IgD-negative memory B cell (primary cell): ENCODE measurements around the gene E2F1. TPM values are rescaled to one million over a fixed set of nuclear protein-coding genes. Genes with fewer than 3 reads are reported as not detected.
"Not testable (repeated sequence)": the region's sequence is repeated elsewhere in the genome, so short reads cannot be mapped to it uniquely, and the experiment has no call there.

Experiments used
- H3K27ac Mint-ChIP-seq, 3 donors: one replicate each; pipeline ENCODE4 v1.8.0; 2020 to 2022; ENCODE audit warnings: mild to moderate bottlenecking in 3 of 3, mixed read lengths in 3 of 3, moderate library complexity in 1 of 3
- H3K27me3 Mint-ChIP-seq: one replicate; pipeline ENCODE4 v1.8.0; 2021; ENCODE audit warnings: mixed read lengths
- H3K36me3 Mint-ChIP-seq: one replicate; pipeline ENCODE4 v1.8.0; 2020; ENCODE audit warnings: mild to moderate bottlenecking, mixed read lengths
- H3K4me1 Mint-ChIP-seq, 3 donors: one replicate each; pipeline ENCODE4 v1.8.0; 2020 to 2022; ENCODE audit warnings: mixed read lengths in 3 of 3, mild to moderate bottlenecking in 1 of 3
- H3K4me3 Mint-ChIP-seq, 4 donors: one replicate each; pipeline ENCODE4 v1.8.0; 2020 to 2022; ENCODE audit warnings: mild to moderate bottlenecking in 4 of 4, mixed read lengths in 4 of 4, moderate library complexity in 3 of 4
- H3K9me3 Mint-ChIP-seq, 3 donors: one replicate each; pipeline ENCODE4 v1.8.0; 2020 to 2021; ENCODE audit warnings: mixed read lengths in 3 of 3, mild to moderate bottlenecking in 1 of 3
- polyA plus RNA-seq: library from polyadenylated mRNA; unstranded; fragments of 300-500 nt; fragmentation: Illumina TruSeq; gene quantifications from one replicate; pipeline ENCODE4 v1.2.3, GENCODE V29; 2021

E2F1 gene
- polyA plus RNA-seq, 1 donor from 2014 or later: 0.43 TPM

GRCh38 chr20:33700696-33701441, 14.7 kb upstream of the E2F1 start:
- not testable (repeated sequence) for H3K36me3 Mint-ChIP-seq, H3K4me1 Mint-ChIP-seq, H3K4me3 Mint-ChIP-seq, H3K9me3 Mint-ChIP-seq, H3K27me3 Mint-ChIP-seq, H3K27ac Mint-ChIP-seq

GRCh38 chr20:33698966-33699365, 12.8 kb upstream of the E2F1 start:
- H3K27me3 Mint-ChIP-seq, H3K36me3 Mint-ChIP-seq, H3K27ac Mint-ChIP-seq, H3K4me3 Mint-ChIP-seq, H3K9me3 Mint-ChIP-seq, H3K4me1 Mint-ChIP-seq: not testable (repeated sequence)

GRCh38 chr20:33697129-33697528, 10.9 kb upstream of the E2F1 start:
- Mint-ChIP-seq H3K4me3 (no peak overlapping the region), H3K27me3 (no peaks in the 10 kb centered on the region), H3K36me3 (no peaks in the 10 kb centered on the region), H3K4me1 (peaks cover 0 to 2% (median 0%) of the 10 kb centered on the region in 3 donors), H3K27ac (no peak overlapping the region), H3K9me3 (no peaks in the 10 kb centered on the region)

GRCh38 chr20:33696448-33696847, 10.3 kb upstream of the E2F1 start:
- Mint-ChIP-seq H3K36me3 (no peaks in the 10 kb centered on the region), H3K4me3 (no peak overlapping the region), H3K9me3 (no peaks in the 10 kb centered on the region), H3K27ac (no peak overlapping the region), H3K27me3 (no peaks in the 10 kb centered on the region), H3K4me1 (peaks cover 0 to 2% (median 0%) of the 10 kb centered on the region in 3 donors)

- H3K4me3 Mint-ChIP-seq: no peak overlapping the region
- H3K27me3 Mint-ChIP-seq: no peaks in the 10 kb centered on the region
- H3K4me1 Mint-ChIP-seq: peaks cover 0 to 2% (median 2%) of the 10 kb centered on the region in 3 donors
- H3K9me3 Mint-ChIP-seq: no peaks in the 10 kb centered on the region
- peak overlapping the region in 1 of 3 donors; percentile 39 for H3K27ac Mint-ChIP-seq
- H3K36me3 Mint-ChIP-seq: no peaks in the 10 kb centered on the region
These were observed 8.4 kb upstream of the E2F1 start for GRCh38 chr20:33694639-33695012.

GRCh38 chr20:33693741-33694638, 7.8 kb upstream of the E2F1 start:
- Mint-ChIP-seq H3K9me3 (no peaks in the 10 kb centered on the region), H3K4me1 (peaks cover 0 to 2% (median 2%) of the 10 kb centered on the region in 3 donors), H3K4me3 (no peak overlapping the region), H3K27me3 (no peaks in the 10 kb centered on the region), H3K36me3 (no peaks in the 10 kb centered on the region), H3K27ac (peak overlapping the region in 1 of 3 donors; percentile 39)

GRCh38 chr20:33693289-33693688, 7.1 kb upstream of the E2F1 start:
- Mint-ChIP-seq H3K4me1 (peaks cover 0 to 2% (median 2%) of the 10 kb centered on the region in 3 donors), H3K36me3 (no peaks in the 10 kb centered on the region), H3K9me3 (no peaks in the 10 kb centered on the region), H3K27me3 (no peaks in the 10 kb centered on the region), H3K27ac (no peak overlapping the region), H3K4me3 (no peak overlapping the region)

- no peaks in the 10 kb centered on the region for H3K27me3 Mint-ChIP-seq
- H3K27ac Mint-ChIP-seq: peak overlapping the region in 1 of 3 donors; percentile 42
- H3K4me1 Mint-ChIP-seq: peaks cover 5 to 12% (median 6%) of the 10 kb centered on the region in 3 donors
- peaks cover under 1% of the 10 kb centered on the region for H3K36me3 Mint-ChIP-seq
- H3K9me3 Mint-ChIP-seq: no peaks in the 10 kb centered on the region
- H3K4me3 Mint-ChIP-seq: no peak overlapping the region
These were observed 3.8 kb upstream of the E2F1 start for GRCh38 chr20:33689973-33690372.

GRCh38 chr20:33689493-33689892, 3.3 kb upstream of the E2F1 start:
- no peaks in the 10 kb centered on the region for H3K9me3 Mint-ChIP-seq
- H3K36me3 Mint-ChIP-seq: peaks cover 2% of the 10 kb centered on the region
- H3K27ac Mint-ChIP-seq: peak overlapping the region in 1 of 3 donors; percentile 42
- no peak overlapping the region for H3K4me3 Mint-ChIP-seq
- H3K27me3 Mint-ChIP-seq: no peaks in the 10 kb centered on the region
- peaks cover 6 to 16% (median 10%) of the 10 kb centered on the region in 3 donors for H3K4me1 Mint-ChIP-seq

GRCh38 chr20:33688938-33689424, 2.8 kb upstream of the E2F1 start:
- peak overlapping the region in 1 of 3 donors; percentile 75 for H3K27ac Mint-ChIP-seq
- peaks cover 6 to 18% (median 13%) of the 10 kb centered on the region in 3 donors for H3K4me1 Mint-ChIP-seq
- H3K27me3 Mint-ChIP-seq: no peaks in the 10 kb centered on the region
- H3K4me3 Mint-ChIP-seq: peak overlapping the region in 1 of 4 donors; percentile 9
- no peaks in the 10 kb centered on the region for H3K9me3 Mint-ChIP-seq
- peaks cover 2% of the 10 kb centered on the region for H3K36me3 Mint-ChIP-seq

GRCh38 chr20:33687993-33688937, 2.1 kb upstream of the E2F1 start:
- Mint-ChIP-seq H3K27ac (peak overlapping the region in 1 of 3 donors; percentile 75), H3K4me1 (peaks cover 6 to 18% (median 13%) of the 10 kb centered on the region in 3 donors), H3K36me3 (peaks cover 2% of the 10 kb centered on the region), H3K27me3 (no peaks in the 10 kb centered on the region), H3K4me3 (peak overlapping the region in 2 of 4 donors; percentile 9 to 60), H3K9me3 (no peaks in the 10 kb centered on the region)

GRCh38 chr20:33687370-33687915, 1.3 kb upstream of the E2F1 start:
- Mint-ChIP-seq H3K4me3 (peak overlapping the region in 2 of 4 donors; percentile 37 to 60), H3K9me3 (no peaks in the 10 kb centered on the region), H3K36me3 (peaks cover 2% of the 10 kb centered on the region), H3K27me3 (no peaks in the 10 kb centered on the region), H3K27ac (peak overlapping the region in 2 of 3 donors; percentile 59 to 76), H3K4me1 (peaks cover 9 to 18% (median 13%) of the 10 kb centered on the region in 3 donors)

GRCh38 chr20:33686984-33687366, 790 bp upstream of the E2F1 start:
- peak overlapping the region; percentile 60 to 93 (median 80) for H3K4me3 Mint-ChIP-seq
- peaks cover 2% of the 10 kb centered on the region for H3K36me3 Mint-ChIP-seq
- H3K9me3 Mint-ChIP-seq: no peaks in the 10 kb centered on the region
- H3K27ac Mint-ChIP-seq: peak overlapping the region; percentile 16 to 88 (median 76)
- H3K4me1 Mint-ChIP-seq: peaks cover 9 to 18% (median 13%) of the 10 kb centered on the region in 3 donors
- H3K27me3 Mint-ChIP-seq: no peaks in the 10 kb centered on the region
